ENCODE data around the gene HLA-DOA. TPM values are rescaled to one million over a fixed set of nuclear protein-coding genes. Genes with fewer than 3 reads are reported as not detected.
A peak's percentile ranks its signal among the peaks of the same experiment; 100 is the strongest.

HLA-DOA gene
- 1 to 10 TPM; 3.3 to 4.2 TPM for total RNA-seq

- ATAC-seq (peak; percentile 94), DNase-seq (peak; percentile 74)
- Mint-ChIP-seq H3K4me3 (peak within 1 kb of the TSS; percentile 72), H3K4me1 (ENCODE audit: low read depth) (peaks cover 22% of the 10 kb centered on the region), H3K27ac (peak within 1 kb of the TSS; percentile 22), H3K36me3 (ENCODE audit: low read depth) (no peaks in the 10 kb centered on the region), H3K9me3 (ENCODE audit: insufficient read depth) (no peaks in the 10 kb centered on the region), H3K27me3 (ENCODE audit: low read depth) (peaks cover 6% of the 10 kb centered on the region)
- POLR2A ChIA-PET, result interaction anchor here (2.6 kb wide), 1 partner anchor 37 kb away, joined by 10 read pairs; no protein-coding TSS in a partner anchor
- CTCF ChIA-PET, result interaction anchor here (0.6 to 2.6 kb wide), 8 partner anchors 9 to 171 kb away, joined by 3 to 6 read pairs (median 3); partner anchors contain the start of gene TAP2
These were observed at the start of gene HLA-DOA for GRCh38 chr6:33008944-33009861. Gene HLA-DOA (minus strand): TSS chr6:33009591.

- ATAC-seq (no peak), DNase-seq (no peak)
- H3K4me1 Mint-ChIP-seq (ENCODE audit: low read depth), result peaks cover 2% of the 10 kb centered on the region
- POLR2A ChIA-PET, result no interaction called here
- no peak overlapping the region for H3K27ac Mint-ChIP-seq
- H3K9me3 Mint-ChIP-seq (ENCODE audit: insufficient read depth), result no peaks in the 10 kb centered on the region
- H3K36me3 Mint-ChIP-seq (ENCODE audit: low read depth), result no peaks in the 10 kb centered on the region
- H3K27me3 Mint-ChIP-seq (ENCODE audit: low read depth), result peaks cover 24% of the 10 kb centered on the region
- no peak overlapping the region for H3K4me3 Mint-ChIP-seq
- CTCF ChIA-PET, result interaction anchor here (0.6 to 0.7 kb wide), 2 partner anchors 17 to 73 kb away, joined by 3 read pairs; no protein-coding TSS in a partner anchor
These were observed 48.1 kb upstream of the HLA-DOA start for GRCh38 chr6:33057222-33058150.

GRCh38 chr6:33053230-33053629 lies 43.8 kb upstream of the HLA-DOA start:
- DNase-seq (no peak), ATAC-seq (no peak)
- CTCF ChIA-PET, result interaction anchor here (1.2 kb wide), 1 partner anchor 640 kb away, joined by 3 read pairs; no protein-coding TSS in a partner anchor
- no peaks in the 10 kb centered on the region for H3K4me1 Mint-ChIP-seq (ENCODE audit: low read depth)
- H3K4me3 Mint-ChIP-seq, result no peak overlapping the region
- peaks cover 33% of the 10 kb centered on the region for H3K27me3 Mint-ChIP-seq (ENCODE audit: low read depth)
- H3K27ac Mint-ChIP-seq, result no peak overlapping the region
- POLR2A ChIA-PET, result no interaction called here
- no peaks in the 10 kb centered on the region for H3K9me3 Mint-ChIP-seq (ENCODE audit: insufficient read depth)
- H3K36me3 Mint-ChIP-seq (ENCODE audit: low read depth), result no peaks in the 10 kb centered on the region

- no peaks in the 10 kb centered on the region for H3K9me3 Mint-ChIP-seq (ENCODE audit: insufficient read depth)
- peaks cover 34% of the 10 kb centered on the region for H3K27me3 Mint-ChIP-seq (ENCODE audit: low read depth)
- ChIA-PET CTCF (interaction anchor here (0.7 to 1.5 kb wide), 3 partner anchors 21 to 99 kb away, joined by 3 to 4 read pairs (median 3); partner anchors contain the start of gene HLA-DMA), POLR2A (no interaction called here)
- no peaks in the 10 kb centered on the region for H3K36me3 Mint-ChIP-seq (ENCODE audit: low read depth)
- H3K4me3 Mint-ChIP-seq, result no peak overlapping the region
- H3K4me1 Mint-ChIP-seq (ENCODE audit: low read depth), result no peaks in the 10 kb centered on the region
- H3K27ac Mint-ChIP-seq, result no peak overlapping the region
- DNase-seq (no peak), ATAC-seq (no peak)
These were observed 43.2 kb upstream of the HLA-DOA start for GRCh38 chr6:33052627-33053026.

GRCh38 chr6:33050014-33050810 lies 40.8 kb upstream of the HLA-DOA start:
- no peak overlapping the region for H3K4me3 Mint-ChIP-seq
- peaks cover 34% of the 10 kb centered on the region for H3K27me3 Mint-ChIP-seq (ENCODE audit: low read depth)
- H3K36me3 Mint-ChIP-seq (ENCODE audit: low read depth), result no peaks in the 10 kb centered on the region
- DNase-seq (no peak), ATAC-seq (no peak)
- no peaks in the 10 kb centered on the region for H3K9me3 Mint-ChIP-seq (ENCODE audit: insufficient read depth)
- POLR2A ChIA-PET, result no interaction called here
- H3K27ac Mint-ChIP-seq, result no peak overlapping the region
- H3K4me1 Mint-ChIP-seq (ENCODE audit: low read depth), result no peaks in the 10 kb centered on the region
- CTCF ChIA-PET, result interaction anchor here (0.7 to 4.2 kb wide), 13 partner anchors 12 to 111 kb away, joined by 3 to 24 read pairs (median 4); partner anchors contain the start of gene HLA-DPB1

GRCh38 chr6:33049323-33050013 lies 40.1 kb upstream of the HLA-DOA start:
- no peaks in the 10 kb centered on the region for H3K36me3 Mint-ChIP-seq (ENCODE audit: low read depth)
- H3K4me3 Mint-ChIP-seq, result no peak overlapping the region

GRCh38 chr6:33040157-33040556 lies 30.8 kb upstream of the HLA-DOA start:
- Mint-ChIP-seq H3K36me3 (ENCODE audit: low read depth) (no peaks in the 10 kb centered on the region), H3K27ac (no peak overlapping the region), H3K27me3 (ENCODE audit: low read depth) (peaks cover 49% of the 10 kb centered on the region), H3K4me1 (ENCODE audit: low read depth) (no peaks in the 10 kb centered on the region), H3K9me3 (ENCODE audit: insufficient read depth) (peaks cover 9% of the 10 kb centered on the region), H3K4me3 (no peak overlapping the region)
- ATAC-seq (no peak), DNase-seq (no peak)
- CTCF ChIA-PET, result interaction anchor here (0.9 kb wide), 1 partner anchor 17 kb away, joined by 3 read pairs; no protein-coding TSS in a partner anchor
- POLR2A ChIA-PET, result no interaction called here

More at GRCh38 chr6:33049323-33050013, 40.1 kb upstream of the HLA-DOA start:
- Mint-ChIP-seq H3K27ac (no peak overlapping the region), H3K27me3 (ENCODE audit: low read depth) (peaks cover 39% of the 10 kb centered on the region), H3K4me1 (ENCODE audit: low read depth) (no peaks in the 10 kb centered on the region), H3K9me3 (ENCODE audit: insufficient read depth) (no peaks in the 10 kb centered on the region)
- ChIA-PET POLR2A (no interaction called here), CTCF (interaction anchor here (1.0 to 4.2 kb wide), 11 partner anchors 12 to 111 kb away, joined by 3 to 24 read pairs (median 4); partner anchors contain the start of gene HLA-DPB1)
- ATAC-seq (no peak), DNase-seq (no peak)

- CTCF ChIA-PET, result interaction anchor here (1.0 to 1.8 kb wide), 2 partner anchors 51 to 103 kb away, joined by 3 to 4 read pairs; no protein-coding TSS in a partner anchor
- DNase-seq (no peak), ATAC-seq (no peak)
- Mint-ChIP-seq H3K9me3 (ENCODE audit: insufficient read depth) (peaks cover 17% of the 10 kb centered on the region), H3K27ac (no peak overlapping the region), H3K36me3 (ENCODE audit: low read depth) (no peaks in the 10 kb centered on the region), H3K4me3 (no peak overlapping the region), H3K4me1 (ENCODE audit: low read depth) (no peaks in the 10 kb centered on the region), H3K27me3 (ENCODE audit: low read depth) (peaks cover 44% of the 10 kb centered on the region)
- POLR2A ChIA-PET, result interaction anchor here (0.8 kb wide), 1 partner anchor 16 kb away, joined by 3 read pairs; no protein-coding TSS in a partner anchor
These were observed 27.1 kb upstream of the HLA-DOA start for GRCh38 chr6:33036535-33036934.

GRCh38 chr6:33034554-33034953 lies 25.2 kb upstream of the HLA-DOA start:
- Mint-ChIP-seq H3K27me3 (ENCODE audit: low read depth) (peaks cover 43% of the 10 kb centered on the region), H3K36me3 (ENCODE audit: low read depth) (no peaks in the 10 kb centered on the region), H3K4me1 (ENCODE audit: low read depth) (no peaks in the 10 kb centered on the region), H3K4me3 (no peak overlapping the region), H3K27ac (no peak overlapping the region), H3K9me3 (ENCODE audit: insufficient read depth) (peaks cover 17% of the 10 kb centered on the region)
- ChIA-PET POLR2A (no interaction called here), CTCF (no interaction called here)
- ATAC-seq (no peak), DNase-seq (no peak)

- Mint-ChIP-seq H3K27me3 (ENCODE audit: low read depth) (peaks cover 28% of the 10 kb centered on the region), H3K36me3 (ENCODE audit: low read depth) (no peaks in the 10 kb centered on the region), H3K4me3 (no peak overlapping the region), H3K27ac (no peak overlapping the region), H3K4me1 (ENCODE audit: low read depth) (peaks cover 17% of the 10 kb centered on the region), H3K9me3 (ENCODE audit: insufficient read depth) (peaks cover 8% of the 10 kb centered on the region)
- DNase-seq (no peak), ATAC-seq (no peak)
- CTCF ChIA-PET, result interaction anchor here (1.6 to 1.7 kb wide), 2 partner anchors 12 to 16 kb away, joined by 6 to 8 read pairs; no protein-coding TSS in a partner anchor
- POLR2A ChIA-PET, result no interaction called here
These were observed 20.9 kb upstream of the HLA-DOA start for GRCh38 chr6:33030245-33030644.
